Fibroblast of peridontal ligament (primary cell): ENCODE data around the gene TMBIM1.
A peak's percentile ranks its signal among the peaks of the same experiment; 100 is the strongest.

ENCODE experiments used
- DNase-seq: peaks from one replicate; pipeline ENCODE4 v3.0.0-alpha.2; 2010; ENCODE audit errors: extremely low read depth

The TMBIM1 gene

GRCh38 chr2:218272531-218273212, 19.6 kb downstream of the TMBIM1 start:
- peak; percentile 93 for DNase-seq

GRCh38 chr2:218271865-218272530, 20.3 kb downstream of the TMBIM1 start:
- DNase-seq: no peak

- no peak for DNase-seq
These were observed 20.9 kb downstream of the TMBIM1 start for GRCh38 chr2:218271487-218271797.

- DNase-seq: peak; percentile 22
These were observed 21.4 kb downstream of the TMBIM1 start for GRCh38 chr2:218270721-218271486.

GRCh38 chr2:218269900-218270720, 22.2 kb downstream of the TMBIM1 start, which contains the start of the genes AAMP and PNKD:
Gene AAMP, minus strand, starts transcription at chr2:218270137. Its CDS starts 51 bp downstream, at chr2:218270086.
Gene PNKD, plus strand, starts transcription at chr2:218270519. Its CDS starts 17 bp downstream, at chr2:218270536.
- peak; percentile 99 for DNase-seq

GRCh38 chr2:218267259-218267658, 25.0 kb downstream of the TMBIM1 start:
- no peak for DNase-seq

- DNase-seq: no peak
These were observed 25.9 kb downstream of the TMBIM1 start for GRCh38 chr2:218266316-218266979.

- DNase-seq: no peak
These were observed 26.7 kb downstream of the TMBIM1 start for GRCh38 chr2:218265626-218266025.

- no peak for DNase-seq
These were observed 27.3 kb downstream of the TMBIM1 start for GRCh38 chr2:218264773-218265561.

- DNase-seq: no peak
These were observed 28.3 kb downstream of the TMBIM1 start for GRCh38 chr2:218263817-218264641.

- no peak for DNase-seq
These were observed 29.4 kb downstream of the TMBIM1 start for GRCh38 chr2:218262631-218263586.

GRCh38 chr2:218262237-218262600, 30.1 kb downstream of the TMBIM1 start:
- no peak for DNase-seq

- DNase-seq: no peak
These were observed 30.7 kb downstream of the TMBIM1 start for GRCh38 chr2:218261423-218262236.

GRCh38 chr2:218260742-218261422, 31.4 kb downstream of the TMBIM1 start, which contains the start of gene GPBAR1:
Gene GPBAR1, plus strand, starts transcription at chr2:218261015. Its CDS starts 1,710 bp downstream, at chr2:218262725.
- DNase-seq: no peak

- DNase-seq: no peak
These were observed 32.1 kb downstream of the TMBIM1 start for GRCh38 chr2:218260166-218260565.

GRCh38 chr2:218259099-218259961, 33.0 kb downstream of the TMBIM1 start:
- peak; percentile 62 for DNase-seq
